Pancreas (tissue), 10 donors: ENCODE results near the gene HIVEP3. TPM values are rescaled to one million over a fixed set of nuclear protein-coding genes. Genes with fewer than 3 reads are reported as not detected.

Source experiments
- ATAC-seq, 4 donors: fragments of 200-7000 bp; cut with Tn5 transposase; one replicate each; pipeline versions ENCODE4 v1.8.0 to v1.9.1; 2020; ENCODE audit warnings: mild to moderate bottlenecking in 4 of 4, moderate library complexity in 4 of 4
- DNase-seq, 6 donors: peaks; one replicate each; pipeline ENCODE4 v3.0.0-alpha.2; 2020
- FAIRE-seq: peaks from 2 replicates; lab custom pipeline; 2012; peaks lifted over from hg19 to GRCh38; lab: Jason Lieb, UNC
- H3K27ac ChIP-seq, 4 donors: fragments of 200-600 bp; sonication (generic); 1 replicate in 3 of 4; 2 replicates in 1 of 4; pipeline versions ENCODE4 v1.5.0 to v1.8.0; 2020
- H3K27me3 ChIP-seq, 4 donors: fragments of 200-600 bp; one replicate each; pipeline ENCODE4 v1.8.0; 2021
- H3K36me3 ChIP-seq, 3 donors: fragments of 200-600 bp; sonication (generic) in 1 of 3; one replicate each; pipeline versions ENCODE4 v1.5.0 to v1.8.0; 2020 to 2021
- H3K4me1 ChIP-seq, 3 donors: fragments of 200-600 bp; one replicate each; pipeline ENCODE4 v1.8.0; 2021
- H3K4me3 ChIP-seq, 4 donors: fragments of 200-600 bp; sonication (generic) in 2 of 4; one replicate each; pipeline versions ENCODE4 v1.5.0 to v1.8.0; 2020 to 2021
- H3K9me3 ChIP-seq, 4 donors: fragments of 200-600 bp; one replicate each; pipeline ENCODE4 v1.8.0; 2021
- CTCF ChIP-seq, 4 donors: fragments of 200-600 bp; sonication (generic) in 3 of 4; IDR thresholded peaks; one replicate each; pipeline versions ENCODE4 v1.5.0 to v1.8.0; 2021; ENCODE audit warnings: antibody characterized with exemption in 4 of 4
- WGBS, 2 donors: extraction: QIAGEN DNeasy Blood & Tissue Kit; methylation state at CpG; one replicate each; pipeline ENCODE4 v1.1.7; 2013; 5-methylcytosine and 5-hydroxymethylcytosine counted together
- intact Hi-C, 3 donors: fragments of 100-400 bp; cut with DNase I; formaldehyde crosslinking; loops; one replicate each; pipeline versions ENCODE4 v1.11.1 to v1.14.2; 2022
- polyA plus RNA-seq, 2 donors: library from polyadenylated mRNA; stranded (reverse); fragments of 200-250 nt; gene quantifications; one replicate each; pipeline ENCODE4 v1.2.3, GENCODE V29; 2013
- total RNA-seq, 6 donors: library from RNA; stranded (reverse); fragmentation: NEBNext Ultra II Directional in 4 of 6; extraction: Animal tissue kit (Norgen Biotek cat#: 25700) in 4 of 6; gene quantifications; one replicate each; pipeline versions ENCODE4 v1.2.1 to v1.2.4, GENCODE V29; 2021 to 2023
- donor health status: healthy with polysubstance abuse.
- donor health status: DM: no; HTN: no; CAD: no; lungs with moderate emphysema.
- donor health status: DM: no; HTN: no; CAD: no.
- donor health status: control.
- donor health status: control.
- donor health status: Bipolar disorder and iron deficiency.
- donor health status: DM: yes; HTN: yes; CAD: no.
- donor health status: DM: no; HTN: no; CAD: no.
- donor health status: DM: no; HTN: no; CAD: no.
- donor health status: DM: yes; HTN: yes; CAD: no.

Gene HIVEP3
- total and polyA plus RNA-seq, 8 donors, result 2.7 to 5.0 (median 3.1) TPM

GRCh38 chr1:41588334-41588875 is 330.3 kb downstream of the HIVEP3 start:
- ATAC-seq (no peak), DNase-seq (no peak), FAIRE-seq (no peak)
- Histone ChIP-seq H3K4me3 (no peak overlapping the region), H3K36me3 (no peaks in the 10 kb centered on the region), H3K4me1 (no peaks in the 10 kb centered on the region), H3K27me3 (no peaks in the 10 kb centered on the region), H3K27ac (no peak overlapping the region), H3K9me3 (no peaks in the 10 kb centered on the region)
- 86 to 95% methylated on average over 5 of the region's 5 CpGs for WGBS, 2 donors
- intact Hi-C loops, result no loop called here
- no peak for TF ChIP-seq CTCF (IDR thresholded peaks at IDR 0.05)

- intact Hi-C loops, result no loop called here
- Histone ChIP-seq H3K9me3 (no peaks in the 10 kb centered on the region), H3K27me3 (no peaks in the 10 kb centered on the region), H3K27ac (no peak overlapping the region), H3K4me3 (no peak overlapping the region), H3K36me3 (no peaks in the 10 kb centered on the region), H3K4me1 (no peaks in the 10 kb centered on the region)
- no peak for FAIRE-seq
- no peak for ATAC-seq
- no peak for TF ChIP-seq CTCF (IDR thresholded peaks at IDR 0.05)
- no peak for DNase-seq
- 97% methylated on average over 7 of the region's 7 CpGs for WGBS, 2 donors
Observed at GRCh38 chr1:41587791-41588190, 330.9 kb downstream of the HIVEP3 start.

GRCh38 chr1:41586230-41586629 is 332.5 kb downstream of the HIVEP3 start:
- FAIRE-seq, result no peak
- WGBS, 2 donors, result 96 to 98% methylated on average over 5 of the region's 5 CpGs

GRCh38 chr1:41583658-41584547 is 334.8 kb downstream of the HIVEP3 start:
- DNase-seq, result no peak
- no peaks in the 10 kb centered on the region for H3K9me3 ChIP-seq

More at GRCh38 chr1:41586230-41586629, 332.5 kb downstream of the HIVEP3 start:
- no peak for TF ChIP-seq CTCF (IDR thresholded peaks at IDR 0.05)
- Histone ChIP-seq H3K4me3 (no peak overlapping the region), H3K27ac (no peak overlapping the region), H3K27me3 (no peaks in the 10 kb centered on the region), H3K9me3 (no peaks in the 10 kb centered on the region), H3K4me1 (no peaks in the 10 kb centered on the region), H3K36me3 (no peaks in the 10 kb centered on the region)
- no peak for DNase-seq
- intact Hi-C loops, result no loop called here
- no peak for ATAC-seq

More at GRCh38 chr1:41583658-41584547, 334.8 kb downstream of the HIVEP3 start:
- Histone ChIP-seq H3K27ac (no peak overlapping the region), H3K27me3 (no peaks in the 10 kb centered on the region), H3K4me1 (no peaks in the 10 kb centered on the region), H3K4me3 (no peak overlapping the region), H3K36me3 (no peaks in the 10 kb centered on the region)
- FAIRE-seq (no peak), ATAC-seq (no peak)
- intact Hi-C loops, result no loop called here
- TF ChIP-seq CTCF (IDR thresholded peaks at IDR 0.05), result no peak
- 92 to 98% methylated on average over 25 of the region's 25 CpGs for WGBS, 2 donors
